HS-5 (cell line): ENCODE data around the gene KIAA1586.
"Not testable (repeated sequence)": the region's sequence is repeated elsewhere in the genome, so short reads cannot be mapped to it uniquely, and the experiment has no call there.

ENCODE experiments used
- DNase-seq: peaks from one replicate; pipeline ENCODE4 v3.0.0-alpha.2; 2012; ENCODE audit warnings: low read depth

The KIAA1586 gene, protein sequence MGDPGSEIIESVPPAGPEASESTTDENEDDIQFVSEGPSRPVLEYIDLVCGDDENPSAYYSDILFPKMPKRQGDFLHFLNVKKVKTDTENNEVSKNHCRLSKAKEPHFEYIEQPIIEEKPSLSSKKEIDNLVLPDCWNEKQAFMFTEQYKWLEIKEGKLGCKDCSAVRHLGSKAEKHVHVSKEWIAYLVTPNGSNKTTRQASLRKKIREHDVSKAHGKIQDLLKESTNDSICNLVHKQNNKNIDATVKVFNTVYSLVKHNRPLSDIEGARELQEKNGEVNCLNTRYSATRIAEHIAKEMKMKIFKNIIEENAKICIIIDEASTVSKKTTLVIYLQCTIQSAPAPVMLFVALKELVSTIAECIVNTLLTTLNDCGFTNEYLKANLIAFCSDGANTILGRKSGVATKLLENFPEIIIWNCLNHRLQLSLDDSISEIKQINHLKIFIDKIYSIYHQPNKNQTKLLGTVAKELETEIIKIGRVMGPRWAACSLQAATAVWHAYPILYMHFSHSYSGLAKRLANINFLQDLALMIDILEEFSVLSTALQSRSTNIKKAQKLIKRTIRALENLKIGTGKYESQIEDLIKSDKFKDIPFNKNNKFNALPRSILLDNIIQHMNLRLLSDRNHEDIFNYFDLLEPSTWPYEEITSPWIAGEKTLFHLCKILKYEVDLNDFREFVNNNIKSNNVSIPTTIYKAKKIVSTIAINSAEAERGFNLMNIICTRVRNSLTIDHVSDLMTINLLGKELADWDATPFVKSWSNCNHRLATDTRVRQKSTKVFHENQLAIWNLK

DNA sequence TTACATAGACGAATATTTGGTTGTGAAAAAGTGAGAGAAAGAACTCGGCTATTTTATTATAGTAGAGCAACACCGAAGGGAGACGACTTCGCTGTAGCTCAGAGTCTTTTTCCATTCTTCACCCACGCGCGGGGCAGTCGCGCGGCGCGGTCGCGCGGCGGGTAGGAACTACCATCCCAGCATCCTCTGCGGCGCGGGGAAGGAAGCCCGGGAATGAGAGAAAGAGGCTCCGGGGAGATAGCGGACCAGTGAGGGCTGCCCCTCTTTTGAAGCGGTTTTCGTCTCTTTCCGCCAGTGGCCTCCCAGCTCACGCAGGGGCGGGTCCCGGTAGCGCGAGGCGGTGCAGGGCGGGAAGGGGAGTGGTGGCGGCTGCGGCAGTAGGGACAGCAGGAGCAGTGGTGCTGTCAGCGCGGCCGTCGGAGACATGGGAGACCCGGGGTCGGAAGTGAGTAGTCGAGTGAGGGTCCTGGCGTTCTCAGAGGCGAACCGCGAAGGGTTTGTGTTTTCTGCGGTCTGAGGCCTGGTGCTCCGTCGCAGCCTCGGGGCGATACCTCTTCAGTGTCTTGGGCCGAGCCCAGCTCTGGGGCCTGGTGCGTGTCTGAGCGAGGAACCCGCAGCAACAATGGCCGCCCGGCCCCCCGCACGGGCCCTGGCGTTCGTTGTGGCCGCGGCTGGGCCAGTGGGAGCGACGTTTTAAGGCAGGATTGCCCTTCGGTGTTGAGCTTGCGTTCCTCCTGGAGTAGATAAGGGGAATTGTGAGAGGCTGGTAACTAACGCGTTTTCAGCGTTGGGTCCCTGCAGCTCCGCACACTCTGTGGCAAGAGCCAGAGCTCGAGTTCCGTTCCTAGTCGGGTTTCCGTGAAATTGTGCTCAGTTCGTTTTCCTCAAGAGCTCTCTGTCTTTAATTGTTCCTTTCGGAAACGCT is at the start of gene KIAA1586:
Gene KIAA1586 (plus strand): TSS at position 362 of the 925 bp plus-strand sequence. CDS start 63 bp downstream, at position 425.
- DNase-seq = peak; percentile 59

DNA sequence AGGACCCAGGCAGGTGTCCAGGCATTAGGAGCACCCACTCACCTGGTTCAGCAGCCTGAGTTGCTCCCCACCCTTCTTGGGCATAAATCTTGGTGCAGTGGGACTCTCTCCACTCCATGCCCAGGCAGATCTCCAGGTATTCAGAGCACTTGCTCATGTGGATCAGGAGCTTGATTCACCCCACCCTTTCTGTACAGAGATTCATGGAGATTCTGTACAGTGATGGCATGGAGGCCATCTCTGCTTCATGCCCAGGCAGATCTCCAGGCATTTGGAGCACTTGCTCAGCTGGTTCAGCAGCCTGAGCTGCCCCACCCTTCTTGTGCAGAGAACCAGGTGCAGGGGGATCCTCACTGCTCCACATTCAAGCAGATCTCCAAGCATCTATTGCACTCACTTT is 47.4 kb upstream of the KIAA1586 start:
- no peak for DNase-seq

DNA sequence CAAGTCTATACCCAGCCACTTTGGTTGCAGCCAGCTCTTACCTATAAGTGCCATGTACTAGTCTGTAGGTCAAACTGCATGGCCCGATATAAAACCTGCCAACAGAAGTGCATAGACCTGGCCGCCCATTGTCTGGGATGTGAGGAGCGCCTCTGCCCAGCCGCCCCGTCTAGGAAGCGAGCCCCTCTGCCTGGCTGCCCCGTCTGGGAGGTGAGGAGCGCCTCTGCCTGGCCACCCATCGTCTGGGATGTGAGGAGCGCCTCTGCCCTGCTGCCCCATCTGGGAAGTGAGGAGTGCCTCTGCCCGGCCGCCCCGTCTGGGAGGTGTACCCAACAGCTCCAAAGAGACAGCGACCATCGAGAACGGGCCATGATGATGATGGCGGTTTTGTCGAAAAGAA is 46.7 kb upstream of the KIAA1586 start:
- DNase-seq = not testable (repeated sequence)

DNA sequence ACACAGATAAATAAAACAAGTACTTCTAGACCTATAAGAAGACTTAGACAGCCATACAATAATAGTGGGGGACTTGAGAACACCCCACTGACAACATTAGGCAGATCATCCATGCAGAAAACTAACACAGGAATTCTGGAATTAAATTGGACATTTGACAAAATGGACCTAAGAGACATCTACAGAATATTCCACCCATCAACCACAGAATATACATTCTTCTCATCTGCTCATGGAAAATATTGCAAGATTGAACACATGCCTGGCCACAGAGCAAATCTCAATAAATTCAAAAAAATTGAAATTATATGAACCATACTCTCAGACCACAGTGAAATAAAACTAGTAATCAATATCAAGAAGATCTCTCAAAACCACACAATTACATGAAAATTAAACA is 44.3 kb upstream of the KIAA1586 start:
- DNase-seq = no peak

DNA sequence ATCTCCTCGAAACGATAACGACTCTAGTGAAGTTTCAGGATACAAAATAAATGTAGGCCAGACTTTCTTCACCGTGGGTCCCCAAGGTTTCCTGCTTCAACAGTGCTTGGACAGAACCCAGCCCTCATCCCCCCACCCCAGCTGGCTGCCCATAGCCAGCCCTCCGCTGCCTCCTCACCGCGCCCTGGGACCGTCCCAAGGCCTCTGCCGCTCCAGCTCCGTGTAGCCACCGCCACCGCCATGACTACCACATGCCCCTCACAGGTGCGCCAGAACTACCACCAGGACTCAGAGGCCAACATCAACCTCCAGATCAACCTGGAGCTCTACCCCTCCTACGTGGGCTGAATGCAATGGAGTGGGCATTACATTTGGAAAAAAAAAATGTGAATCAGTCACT is 42.2 kb upstream of the KIAA1586 start:
- no peak for DNase-seq

DNA sequence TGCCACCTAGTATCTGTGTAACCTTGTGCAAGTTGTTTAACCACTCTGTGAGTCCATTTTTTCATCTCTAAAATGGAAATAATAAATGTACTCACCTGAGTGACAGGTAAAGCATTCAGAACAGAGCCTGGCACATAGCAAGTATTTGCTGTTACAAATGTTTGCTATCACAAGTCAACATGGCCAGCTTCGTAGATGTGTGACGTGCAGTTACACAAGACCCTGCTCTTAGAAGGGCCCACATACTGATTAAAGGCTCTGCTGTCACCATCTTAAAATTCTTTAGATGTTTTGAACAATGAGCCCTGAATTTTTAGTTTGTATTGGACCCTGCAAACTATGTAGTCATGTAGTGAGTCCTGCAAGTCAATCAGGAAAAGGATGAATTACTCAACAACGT is 40.4 kb upstream of the KIAA1586 start:
- no peak for DNase-seq

DNA sequence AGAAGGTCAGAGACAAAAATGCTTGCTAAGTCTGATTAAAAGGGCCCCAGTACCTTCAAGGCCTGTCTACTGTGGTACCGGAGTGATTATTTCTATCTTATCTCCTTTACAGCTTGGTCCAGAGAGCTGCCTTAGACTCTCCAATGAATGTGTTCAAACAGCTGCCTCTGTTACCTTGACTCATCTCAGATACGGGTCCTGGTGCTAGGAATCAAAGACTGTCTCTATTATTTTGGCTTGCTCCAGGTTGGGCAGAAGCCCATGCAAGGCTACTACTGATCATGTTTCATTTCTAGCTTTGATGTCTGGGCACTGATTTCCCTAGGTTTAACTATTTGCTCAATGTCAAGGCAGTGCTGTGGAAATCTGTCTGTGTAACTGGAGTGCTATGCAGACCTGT is 38.4 kb upstream of the KIAA1586 start:
- not testable (repeated sequence) for DNase-seq

DNA sequence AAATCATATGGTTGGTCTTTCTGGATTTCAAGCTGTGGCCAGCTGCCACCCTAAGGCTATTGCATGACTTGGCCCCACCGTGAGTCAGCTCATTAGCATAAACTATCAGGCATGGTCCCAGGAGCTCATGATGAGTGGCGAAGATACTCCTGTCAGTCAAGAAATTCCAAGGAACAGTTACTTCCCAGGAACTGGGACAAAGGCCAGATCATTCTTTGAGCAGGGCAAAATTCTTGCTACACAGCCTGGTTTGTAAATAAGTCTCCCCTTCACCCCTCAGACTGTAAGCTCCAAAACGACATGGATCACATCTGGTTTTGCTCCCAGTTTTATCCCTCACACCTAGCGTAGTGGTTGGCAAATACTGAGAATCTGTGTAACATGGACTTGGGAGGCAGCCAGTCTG is 33.0 kb upstream of the KIAA1586 start:
- DNase-seq = peak; percentile 78

DNA sequence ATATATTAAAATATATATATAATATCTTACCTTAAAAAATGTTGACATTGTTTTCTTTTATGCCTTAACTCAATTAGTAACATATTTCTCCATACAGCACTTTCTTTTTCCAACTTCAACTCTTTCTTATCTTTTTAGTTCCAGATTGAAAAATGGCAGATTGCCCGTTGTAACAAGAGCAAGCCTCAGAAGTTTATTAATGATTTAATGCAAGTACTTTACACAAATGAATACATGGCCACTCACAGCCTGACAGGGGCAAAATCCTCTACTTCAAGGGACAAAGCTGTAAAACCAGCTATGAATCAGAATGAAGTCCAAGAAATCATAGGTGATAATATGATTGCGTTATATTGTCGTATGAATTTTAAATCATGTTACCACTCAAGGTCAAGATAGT is 29.4 kb upstream of the KIAA1586 start:
- no peak for DNase-seq

DNA sequence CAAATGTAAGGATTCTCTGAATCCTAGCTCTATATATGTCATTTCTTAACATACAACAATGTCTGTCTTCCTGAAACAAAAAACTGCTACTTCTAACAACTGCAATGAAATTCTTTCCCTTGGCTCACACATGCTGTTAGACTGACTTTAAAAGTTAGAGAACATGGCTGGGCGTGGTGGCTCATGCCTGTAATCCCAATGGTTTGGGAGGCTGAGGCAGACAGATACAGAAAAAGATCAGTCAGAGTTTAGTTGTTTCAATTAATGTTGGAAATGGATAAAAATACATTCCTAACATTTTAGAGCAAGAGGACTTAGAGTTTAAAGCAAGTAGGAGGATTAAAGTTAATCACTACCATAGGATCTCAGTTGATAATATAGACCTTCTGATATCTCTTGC is 28.7 kb upstream of the KIAA1586 start:
- no peak for DNase-seq

DNA sequence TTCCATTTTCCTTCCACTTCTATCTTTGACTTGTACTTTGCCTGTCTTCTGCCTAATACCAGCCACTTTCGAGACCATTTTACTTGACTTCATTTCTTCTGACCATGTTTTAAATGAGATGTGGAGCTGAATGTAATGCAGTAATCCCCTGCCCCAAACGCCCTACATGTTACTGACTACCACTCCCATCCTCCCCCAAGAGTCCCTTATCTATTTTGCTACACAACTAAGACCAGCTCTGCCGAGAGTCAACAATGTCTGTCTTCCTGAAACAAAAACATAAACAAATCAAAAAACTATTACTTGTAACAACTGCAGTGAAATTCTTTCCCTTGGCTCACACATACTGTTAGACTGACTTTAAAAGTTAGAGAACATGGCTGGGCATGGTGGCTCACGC is 27.1 kb upstream of the KIAA1586 start:
- DNase-seq = no peak

DNA sequence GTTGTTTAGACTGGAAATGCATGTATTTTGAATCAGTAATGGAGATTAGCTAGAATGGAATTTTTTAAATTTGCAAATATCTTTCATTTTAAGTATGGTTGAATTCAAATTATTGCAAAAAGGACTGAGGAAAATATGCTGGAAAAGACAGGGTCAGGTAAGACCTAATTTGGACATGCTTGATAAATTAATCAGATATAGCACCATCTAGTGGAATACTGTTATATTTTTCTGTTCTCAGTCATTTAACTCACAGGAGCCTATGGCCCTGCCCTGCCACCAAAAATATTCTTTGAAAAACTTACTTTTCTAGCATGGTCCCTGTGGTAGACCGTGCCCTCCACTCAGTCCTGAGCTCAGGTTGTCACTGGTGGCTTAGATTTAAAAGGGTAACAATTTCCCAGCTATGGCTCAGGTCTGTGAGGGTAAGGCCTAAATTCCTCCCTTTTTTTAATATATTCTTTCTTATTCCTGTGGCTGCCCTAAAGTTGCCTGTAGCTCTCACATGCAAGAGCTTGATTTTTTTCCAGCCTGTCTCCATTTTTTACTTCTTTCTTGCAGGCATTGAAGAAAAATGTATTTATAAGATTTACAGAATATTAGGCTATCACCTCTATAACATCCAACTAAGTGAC is 25.3 kb upstream of the KIAA1586 start:
- DNase-seq = peak; percentile 30

DNA sequence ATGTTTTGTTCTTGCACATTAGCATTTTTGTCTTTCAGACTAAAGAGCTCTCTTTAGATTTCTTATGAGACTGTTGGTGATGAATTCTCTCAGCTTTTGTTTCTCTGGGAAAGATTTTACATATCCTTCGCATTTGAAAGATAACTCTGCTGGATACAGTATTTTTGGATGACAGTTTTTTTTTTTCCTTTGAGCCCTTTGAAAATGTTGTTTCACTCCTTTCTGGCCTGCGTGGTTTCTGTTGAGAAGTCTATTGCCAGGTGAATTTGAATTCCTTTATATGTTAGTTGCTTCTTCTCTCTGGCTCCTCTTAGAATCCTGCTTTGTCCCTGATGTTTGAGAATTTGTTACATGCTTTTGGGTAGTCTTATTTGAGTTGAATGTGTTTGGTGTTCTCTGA is 22.2 kb upstream of the KIAA1586 start:
- no peak for DNase-seq

DNA sequence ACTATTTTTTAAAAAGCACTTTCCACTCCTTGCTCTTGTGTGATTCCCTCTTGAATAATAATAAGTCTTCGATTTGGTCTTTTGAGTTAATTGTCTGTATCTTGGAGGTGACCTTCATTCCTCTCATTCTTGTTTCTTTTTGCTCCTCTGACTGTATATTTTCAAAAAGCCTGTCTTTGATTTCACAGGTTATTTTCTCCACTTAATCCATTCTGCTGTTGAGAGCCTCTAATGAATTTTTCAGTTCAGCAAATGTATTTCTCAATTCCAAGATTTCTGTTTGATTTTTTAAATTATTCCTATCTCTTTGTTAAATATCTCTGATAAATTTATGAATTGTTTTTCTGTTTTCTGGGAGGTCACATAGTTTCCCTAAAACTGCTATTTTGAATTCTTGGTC is 21.7 kb upstream of the KIAA1586 start:
- DNase-seq = no peak

DNA sequence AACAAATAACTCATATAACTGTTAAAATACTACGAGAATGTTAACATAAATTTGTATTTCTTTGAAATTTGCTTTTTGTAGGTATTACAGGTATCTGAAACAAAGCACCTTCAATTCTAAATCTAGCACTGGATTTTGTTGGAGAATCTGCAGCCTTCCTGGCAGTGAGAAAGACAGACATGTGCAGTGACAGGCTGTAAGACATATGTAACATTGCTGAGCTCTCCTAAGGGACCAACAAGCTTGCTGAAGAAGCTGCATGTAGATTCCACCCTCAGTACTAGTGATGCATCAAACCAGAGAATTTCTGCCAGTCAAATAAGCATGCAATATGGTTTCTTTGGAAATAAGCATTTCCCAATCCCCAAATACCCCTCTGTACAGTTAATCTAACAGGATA is 20.5 kb upstream of the KIAA1586 start:
- DNase-seq = no peak

DNA sequence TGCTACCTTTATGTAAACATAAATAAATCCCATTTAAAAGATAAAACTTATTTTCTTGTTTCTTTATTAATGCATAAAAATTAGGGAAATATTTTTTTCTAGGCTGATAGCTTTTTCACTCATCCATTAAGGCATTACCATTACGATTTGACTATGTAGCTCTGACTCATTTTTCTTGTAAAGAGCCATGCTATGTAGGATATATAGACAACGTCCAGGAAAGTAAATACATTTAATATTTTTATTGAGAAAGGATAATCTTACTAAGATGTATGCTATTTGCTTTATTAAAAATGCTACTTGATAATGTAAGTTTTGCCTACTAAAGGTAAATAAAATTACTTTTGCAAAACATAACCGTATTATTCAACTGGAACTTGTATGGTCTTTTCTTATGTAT is 19.2 kb upstream of the KIAA1586 start:
- no peak for DNase-seq

DNA sequence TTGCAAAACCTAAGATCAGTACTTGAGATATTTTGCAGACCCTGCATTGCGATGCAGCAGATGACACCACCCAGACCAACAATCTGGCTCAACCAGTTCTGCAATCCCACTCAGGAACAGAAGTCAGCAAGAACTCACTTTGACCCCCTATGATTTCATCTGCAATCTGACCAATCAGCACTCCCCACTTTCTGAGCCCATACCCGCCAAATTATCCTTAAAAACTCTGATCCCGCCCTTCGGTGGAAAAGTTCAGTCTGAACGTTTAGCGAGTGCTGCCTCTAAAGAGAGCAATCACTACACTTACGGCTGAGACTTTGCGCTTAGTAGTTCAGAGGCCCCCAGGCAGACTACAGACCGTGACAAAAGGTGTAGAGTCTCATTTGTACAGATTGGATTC is 17.3 kb upstream of the KIAA1586 start:
- no peak for DNase-seq

DNA sequence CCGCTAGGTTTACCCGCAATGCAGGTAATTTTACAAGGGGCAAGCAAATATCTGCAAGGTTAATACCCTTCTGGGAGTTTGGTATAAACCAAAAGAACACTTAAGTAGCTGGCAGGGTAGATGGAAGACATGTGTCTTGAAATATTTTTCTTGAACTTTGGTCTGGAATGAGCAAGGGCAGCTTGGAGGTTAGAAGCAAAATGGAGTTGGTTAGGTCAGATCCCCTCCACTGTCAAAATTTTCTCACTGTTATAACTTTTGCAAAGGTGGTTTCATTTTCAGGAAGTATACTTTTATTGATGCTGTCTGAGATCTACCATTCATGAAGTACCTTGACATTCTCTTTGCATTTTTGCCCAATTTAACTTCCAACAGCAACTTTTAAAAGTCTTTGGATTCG is 13.3 kb upstream of the KIAA1586 start:
- no peak for DNase-seq

DNA sequence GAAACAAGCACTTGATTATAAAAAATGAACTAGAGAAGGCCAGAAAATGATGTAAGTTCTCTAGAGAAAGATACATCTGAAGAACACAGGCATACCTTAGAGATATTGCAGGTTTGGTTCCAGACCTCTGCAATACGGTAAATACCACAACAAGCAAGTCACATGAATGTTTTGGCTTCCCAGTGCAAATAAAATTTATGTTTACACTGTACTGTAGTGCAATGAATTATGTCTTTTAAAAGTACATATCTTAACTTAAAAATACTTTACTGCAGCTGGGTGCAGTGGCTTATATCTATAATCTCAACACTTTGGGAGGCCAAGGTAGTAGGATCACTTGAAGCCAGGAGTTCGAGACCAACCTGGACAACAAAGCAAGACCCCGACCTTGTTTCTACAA is 10.9 kb upstream of the KIAA1586 start:
- DNase-seq = no peak

DNA sequence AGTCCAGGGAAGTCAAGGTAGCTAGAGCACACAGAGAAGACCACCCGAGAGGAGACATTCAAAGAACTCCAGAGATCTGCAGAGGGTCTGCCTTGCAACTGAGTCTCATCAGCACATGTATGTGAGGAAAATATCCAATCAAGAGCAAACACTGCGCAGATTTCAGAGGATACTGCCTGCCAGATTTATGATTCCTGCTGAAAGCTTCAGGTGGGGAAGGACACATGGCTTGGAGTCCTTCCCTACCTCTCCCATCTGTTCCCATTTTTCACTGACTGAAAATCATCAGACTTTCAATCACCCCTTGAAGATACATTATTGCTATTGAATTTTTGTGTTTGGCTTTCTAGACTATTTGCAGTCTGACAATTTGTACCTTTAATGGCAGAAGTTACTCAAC is 7.6 kb upstream of the KIAA1586 start:
- no peak for DNase-seq

DNA sequence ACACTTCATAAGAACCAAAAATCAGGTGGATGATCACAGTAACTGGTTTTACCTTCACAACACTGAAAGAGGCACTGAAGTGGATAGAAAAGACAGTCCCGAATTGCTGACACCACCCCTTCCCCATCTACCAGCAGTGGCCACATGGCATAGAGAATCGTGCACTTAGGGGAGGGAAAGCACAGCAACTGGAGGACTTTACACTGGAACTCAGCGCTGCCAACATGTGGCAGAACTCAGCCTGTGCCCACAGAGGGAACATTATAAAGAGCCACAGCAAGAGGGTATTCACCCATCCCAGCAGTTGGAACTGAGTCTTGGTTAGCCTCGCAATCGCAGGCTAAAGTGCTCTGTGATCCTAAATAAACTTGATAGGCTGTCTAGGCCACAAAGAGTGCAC is 6.5 kb upstream of the KIAA1586 start:
- DNase-seq = no peak

DNA sequence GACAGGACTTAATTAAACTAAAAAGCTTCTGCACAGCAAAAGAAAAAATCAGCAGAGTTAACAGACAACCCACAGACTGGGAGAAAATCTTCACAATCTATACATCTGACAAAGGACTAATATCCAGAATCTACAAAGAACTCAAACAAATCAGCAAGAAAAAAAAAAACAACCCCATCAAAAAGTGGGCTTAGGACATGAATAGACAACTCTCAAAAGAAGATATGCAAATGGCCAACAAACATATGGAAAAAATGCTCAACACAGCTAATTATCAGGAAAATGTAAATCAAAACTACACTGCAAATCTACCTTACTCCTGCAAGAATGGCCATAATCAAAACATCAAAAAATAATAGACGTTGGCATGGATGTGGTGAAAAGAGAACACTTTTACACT is 2.4 kb upstream of the KIAA1586 start:
- not testable (repeated sequence) for DNase-seq
